K562 (cell line): ENCODE data around the gene USP49. TPM values are rescaled to one million over a fixed set of nuclear protein-coding genes. Genes with fewer than 3 reads are reported as not detected.

Experiments
- ADNP ChIP-seq: fragments of 200-800 bp; sonication (Bioruptor generic); IDR thresholded peaks from 2 replicates; pipeline ENCODE4 v1.6.1; 2016; ENCODE audit warnings: missing genetic modification characterization, missing compliant biosample characterization
- ATF4 ChIP-seq: fragments of 450-650 bp; formaldehyde crosslinking; IDR thresholded peaks from 2 replicates; pipeline ENCODE4 v1.4.0; 2022; ENCODE audit warnings: mild to moderate bottlenecking, moderate library complexity
- CBX1 ChIP-seq: sonication (generic); IDR thresholded peaks from 2 replicates; pipeline ENCODE4 v1.6.1; 2016; ENCODE audit warnings: antibody characterized with exemption, low read depth, mild to moderate bottlenecking
- CGGBP1 ChIP-seq: fragments of 250-450 bp; sonication (Bioruptor Pico); IDR thresholded peaks from 2 replicates; pipeline ENCODE4 v1.9.0; 2021; ENCODE audit warnings: mild to moderate bottlenecking
- CTBP1 ChIP-seq: fragments of 450-650 bp; IDR thresholded peaks from 2 replicates; pipeline ENCODE4 v1.6.1; 2016; ENCODE audit warnings: borderline replicate concordance
- DNMT1 ChIP-seq: fragments of 450-650 bp; IDR thresholded peaks from 2 replicates; pipeline ENCODE4 v1.6.1; 2016; ENCODE audit warnings: antibody characterized with exemption, mild to moderate bottlenecking
- FUS ChIP-seq: fragments of 200-400 bp; formaldehyde crosslinking; optimal IDR thresholded peaks from 2 replicates; pipeline ENCODE3; 2017; ENCODE audit warnings: low read depth, low read length
- GABPA ChIP-seq: fragments of 200-800 bp; sonication (Bioruptor generic); conservative IDR thresholded peaks from 2 replicates; pipeline ENCODE4 v1.6.1; 2016; ENCODE audit warnings: low read depth, missing genetic modification characterization, missing compliant biosample characterization
- GTF2A2 ChIP-seq: IDR thresholded peaks from 2 replicates; pipeline ENCODE4 v1.6.1; 2016; ENCODE audit warnings: mild to moderate bottlenecking, missing genetic modification characterization, missing compliant biosample characterization
- HEY1 ChIP-seq: fragments of 250-450 bp; sonication (Bioruptor Pico); IDR thresholded peaks from 2 replicates; pipeline ENCODE4 v1.5.0; 2020; ENCODE audit warnings: mild to moderate bottlenecking, moderate library complexity, borderline replicate concordance
- HNRNPL ChIP-seq: fragments of 200-400 bp; formaldehyde crosslinking; IDR thresholded peaks from 2 replicates; pipeline ENCODE4 v1.6.1; 2017; ENCODE audit warnings: low read depth, mild to moderate bottlenecking, low read length
- MCM2 ChIP-seq: fragments of 450-650 bp; IDR thresholded peaks from 2 replicates; pipeline ENCODE4 v1.6.1; 2017; ENCODE audit warnings: low read depth, mild to moderate bottlenecking
- MIER1 ChIP-seq: fragments of 450-650 bp; IDR thresholded peaks from 2 replicates; pipeline ENCODE4 v1.6.1; 2016; ENCODE audit warnings: antibody characterized with exemption, mild to moderate bottlenecking, low read depth
- NFYB ChIP-seq: IDR thresholded peaks from 2 replicates; pipeline ENCODE4 v1.6.1; 2011; ENCODE audit warnings: mild to moderate bottlenecking, moderate library complexity; ENCODE audit not compliant: insufficient read length; ENCODE audit errors: extremely low read depth
- NR2C1 ChIP-seq, 2 experiments: fragments of 450-650 bp; IDR thresholded peaks; 2 replicates each; pipeline ENCODE4 v1.6.1; 2017; ENCODE audit warnings: mild to moderate bottlenecking in 2 of 2, antibody characterized with exemption in 1 of 2, inconsistent platforms in 1 of 2, missing compliant biosample characterization in 1 of 2, missing genetic modification characterization in 1 of 2
- PPARD ChIP-seq: fragments of 250-450 bp; sonication (Bioruptor Pico); IDR thresholded peaks from 2 replicates; pipeline ENCODE4 v1.8.0; 2022; ENCODE audit warnings: inconsistent platforms, mild to moderate bottlenecking, moderate library complexity
- SMAD1 ChIP-seq: fragments of 150-350 bp; IDR thresholded peaks from 2 replicates; pipeline ENCODE4 v1.6.1; 2014; ENCODE audit warnings: low read length, low read depth; ENCODE audit not compliant: partially characterized antibody
- TAL1 ChIP-seq: fragments of 450-650 bp; IDR thresholded peaks from 2 replicates; pipeline ENCODE4 v1.6.1; 2016; ENCODE audit warnings: mild to moderate bottlenecking
- TCF7 ChIP-seq: sonication (generic); IDR thresholded peaks from 2 replicates; pipeline ENCODE4 v1.6.1; 2016; ENCODE audit warnings: antibody characterized with exemption, borderline replicate concordance
- TCF7L2 ChIP-seq: fragments of 150-350 bp; IDR thresholded peaks from 2 replicates; pipeline ENCODE4 v1.6.1; 2016; ENCODE audit warnings: low read depth, mild to moderate bottlenecking, low read length, moderate library complexity
- USF1 ChIP-seq: sonication (generic); formaldehyde crosslinking; IDR thresholded peaks from 2 replicates; pipeline ENCODE4 v1.9.0; 2022; ENCODE audit warnings: mild to moderate bottlenecking, missing genetic modification reagents
- ZBTB12 ChIP-seq: fragments of 250-450 bp; sonication (Bioruptor Pico); IDR thresholded peaks from 2 replicates; pipeline ENCODE4 v1.4.0; 2020
- ZNF217 ChIP-seq: sonication (generic); formaldehyde crosslinking; IDR thresholded peaks from 2 replicates; pipeline ENCODE4 v1.8.0; 2022; ENCODE audit warnings: mild to moderate bottlenecking, missing genetic modification reagents
- ZNF354B ChIP-seq: fragments of 250-450 bp; sonication (Bioruptor Pico); IDR thresholded peaks from 2 replicates; pipeline ENCODE4 v1.4.0; 2020
- ZNF778 ChIP-seq: fragments of 450-650 bp; formaldehyde crosslinking; IDR thresholded peaks from 2 replicates; pipeline ENCODE4 v1.4.0; 2020; ENCODE audit warnings: mild to moderate bottlenecking, moderate library complexity
- polyA plus RNA-seq, 8 experiments: library from polyadenylated mRNA; depleted of rRNA in 4 of 8; stranded (reverse) in 5 of 8; unstranded in 3 of 8; fragments of >200 nt; fragmentation: Nextera tagmentation in 2 of 8; fragmentation: Illumina TruSeq in 1 of 8; extraction: Ambion mirVana in 2 of 8; extraction: Trizol in 1 of 8; gene quantifications; 2 replicates each; pipeline versions ENCODE4 v1.2.1 to v1.2.3, GENCODE V29; 2011 to 2014; ENCODE audit warnings: inconsistent platforms in 1 of 8, missing spikeins in 1 of 8
- total RNA-seq, 7 experiments: library from RNA; depleted of rRNA in 6 of 7; stranded (reverse); fragments of >200 nt in 6 of 7; fragmentation: Illumina TruSeq in 2 of 7; extraction: Trizol in 2 of 7; gene quantifications; 2 replicates each; pipeline versions ENCODE4 v1.2.1 to v1.2.3, GENCODE V29; 2011 to 2021; ENCODE audit warnings: low replicate concordance in 1 of 7
- TF ChIP-seq, protein P1 (sequence below): fragments of 250-450 bp; sonication (Bioruptor Pico); IDR thresholded peaks from 2 replicates; pipeline ENCODE4 v1.8.0; 2022; ENCODE audit warnings: inconsistent platforms

Gene USP49
- total and polyA plus RNA-seq, 9 of the 15 experiments (the other 6 are each of a cell fraction or from before 2014, with no cell fraction given), result 1.0 to 9.9 (median 6.5) TPM

- no peak for TF ChIP-seq USF1 (CRISPR knock-in tag)
- TF ChIP-seq ZNF217, result no peak
- TF ChIP-seq MIER1, result no peak
- no peak for TF ChIP-seq ZNF354B (CRISPR knock-in tag)
- TF ChIP-seq ADNP (tag), result no peak
- no peak for TF ChIP-seq GABPA
- TF ChIP-seq SMAD1, result no peak
- no peak for TF ChIP-seq TCF7L2
- TF ChIP-seq, protein P1, sequence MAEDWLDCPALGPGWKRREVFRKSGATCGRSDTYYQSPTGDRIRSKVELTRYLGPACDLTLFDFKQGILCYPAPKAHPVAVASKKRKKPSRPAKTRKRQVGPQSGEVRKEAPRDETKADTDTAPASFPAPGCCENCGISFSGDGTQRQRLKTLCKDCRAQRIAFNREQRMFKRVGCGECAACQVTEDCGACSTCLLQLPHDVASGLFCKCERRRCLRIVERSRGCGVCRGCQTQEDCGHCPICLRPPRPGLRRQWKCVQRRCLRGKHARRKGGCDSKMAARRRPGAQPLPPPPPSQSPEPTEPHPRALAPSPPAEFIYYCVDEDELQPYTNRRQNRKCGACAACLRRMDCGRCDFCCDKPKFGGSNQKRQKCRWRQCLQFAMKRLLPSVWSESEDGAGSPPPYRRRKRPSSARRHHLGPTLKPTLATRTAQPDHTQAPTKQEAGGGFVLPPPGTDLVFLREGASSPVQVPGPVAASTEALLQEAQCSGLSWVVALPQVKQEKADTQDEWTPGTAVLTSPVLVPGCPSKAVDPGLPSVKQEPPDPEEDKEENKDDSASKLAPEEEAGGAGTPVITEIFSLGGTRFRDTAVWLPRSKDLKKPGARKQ (CRISPR knock-in tag), result no peak
- no peak for TF ChIP-seq NFYB
- TF ChIP-seq TCF7, result no peak
- TF ChIP-seq NR2C1 (IDR thresholded peaks at IDR 0.05), result no peak
- TF ChIP-seq NR2C1 (tag; IDR thresholded peaks at IDR 0.05), result no peak
- TF ChIP-seq CGGBP1, result no peak
- TF ChIP-seq ATF4 (CRISPR knock-in tag), result no peak
- no peak for TF ChIP-seq GTF2A2 (tag)
- TF ChIP-seq HNRNPL, result no peak
- no peak for TF ChIP-seq CTBP1
- TF ChIP-seq DNMT1, result no peak
- no peak for TF ChIP-seq CBX1
- TF ChIP-seq PPARD (CRISPR knock-in tag), result no peak
- TF ChIP-seq ZBTB12 (CRISPR knock-in tag), result no peak
- no peak for TF ChIP-seq MCM2
- no peak for TF ChIP-seq TAL1
- TF ChIP-seq FUS, result no peak
- TF ChIP-seq HEY1 (CRISPR knock-in tag), result no peak
- TF ChIP-seq ZNF778 (CRISPR knock-in tag), result no peak
Observed at GRCh38 chr6:41901882-41902519, 6.8 kb upstream of the USP49 start (continued).
